ENCODE data around the gene PTTG1. TPM values are rescaled to one million over a fixed set of nuclear protein-coding genes. Genes with fewer than 3 reads are reported as not detected.

PTTG1 gene
- total and polyA plus RNA-seq, 9 of the 15 experiments (the other 6 are each of a cell fraction or from before 2014, with no cell fraction given), result 193 to 1,088 (median 349) TPM

DNA sequence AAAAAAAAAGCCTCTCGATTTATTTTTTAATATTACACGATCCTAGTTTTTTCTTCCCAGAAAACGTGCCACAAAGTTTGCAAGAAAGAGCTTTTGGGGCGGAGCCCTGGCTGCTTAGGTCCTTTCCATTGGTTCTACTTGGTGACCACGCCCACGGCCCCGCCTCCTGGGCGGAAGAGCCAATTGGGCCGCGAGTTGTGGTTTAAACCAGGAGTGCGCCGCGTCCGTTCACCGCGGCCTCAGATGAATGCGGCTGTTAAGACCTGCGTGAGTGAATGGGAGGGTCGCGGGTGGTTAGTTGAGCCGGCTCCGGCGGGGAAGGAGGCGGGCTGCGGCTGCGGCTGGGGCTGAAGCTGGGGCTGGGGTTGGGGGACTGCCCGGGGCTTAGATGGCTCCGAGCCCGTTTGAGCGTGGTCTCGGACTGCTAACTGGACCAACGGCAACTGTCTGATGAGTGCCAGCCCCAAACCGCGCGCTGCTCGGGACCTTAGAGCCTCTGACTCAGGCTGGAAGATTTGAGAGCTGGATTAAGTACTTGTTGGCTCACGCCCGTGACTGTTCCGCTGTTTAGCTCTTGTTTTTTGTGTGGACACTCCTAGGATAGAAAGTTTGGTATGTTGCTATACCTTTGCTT lies at the start of gene PTTG1 (continued):
- TF ChIP-seq ARID4B (CRISPR knock-in tag; IDR thresholded peaks at IDR 0.05), result no peak
- TF ChIP-seq STAT5B (CRISPR knock-in tag; IDR thresholded peaks at IDR 0.05), result no peak
- TF ChIP-seq MTF1 (CRISPR knock-in tag; IDR thresholded peaks at IDR 0.05; ENCODE audit: borderline replicate concordance), result no peak
- TF ChIP-seq ZNF584 (CRISPR knock-in tag; IDR thresholded peaks at IDR 0.05; ENCODE audit: low read depth), result no peak
- no peak for TF ChIP-seq HNRNPL (IDR thresholded peaks at IDR 0.05; ENCODE audit: low read depth, low read length)
- TF ChIP-seq SRSF9 (IDR thresholded peaks at IDR 0.05; ENCODE audit: borderline replicate concordance, low read depth, low read length), result no peak
- TF ChIP-seq ZFP36 (IDR thresholded peaks at IDR 0.05; ENCODE audit: low read depth, low read length, partially characterized antibody), result no peak
- peak; percentile 64 for TF ChIP-seq NBN (IDR thresholded peaks at IDR 0.05; ENCODE audit: low read depth)
- no peak for TF ChIP-seq PURB (CRISPR knock-in tag; IDR thresholded peaks at IDR 0.05; ENCODE audit: low read depth)
- TF ChIP-seq SMAD2 (IDR thresholded peaks at IDR 0.05; ENCODE audit: low read depth, low read length), result no peak
- no peak for TF ChIP-seq ZNF197 (CRISPR knock-in tag; IDR thresholded peaks at IDR 0.05; ENCODE audit: low read depth)
- TF ChIP-seq, protein P1, sequence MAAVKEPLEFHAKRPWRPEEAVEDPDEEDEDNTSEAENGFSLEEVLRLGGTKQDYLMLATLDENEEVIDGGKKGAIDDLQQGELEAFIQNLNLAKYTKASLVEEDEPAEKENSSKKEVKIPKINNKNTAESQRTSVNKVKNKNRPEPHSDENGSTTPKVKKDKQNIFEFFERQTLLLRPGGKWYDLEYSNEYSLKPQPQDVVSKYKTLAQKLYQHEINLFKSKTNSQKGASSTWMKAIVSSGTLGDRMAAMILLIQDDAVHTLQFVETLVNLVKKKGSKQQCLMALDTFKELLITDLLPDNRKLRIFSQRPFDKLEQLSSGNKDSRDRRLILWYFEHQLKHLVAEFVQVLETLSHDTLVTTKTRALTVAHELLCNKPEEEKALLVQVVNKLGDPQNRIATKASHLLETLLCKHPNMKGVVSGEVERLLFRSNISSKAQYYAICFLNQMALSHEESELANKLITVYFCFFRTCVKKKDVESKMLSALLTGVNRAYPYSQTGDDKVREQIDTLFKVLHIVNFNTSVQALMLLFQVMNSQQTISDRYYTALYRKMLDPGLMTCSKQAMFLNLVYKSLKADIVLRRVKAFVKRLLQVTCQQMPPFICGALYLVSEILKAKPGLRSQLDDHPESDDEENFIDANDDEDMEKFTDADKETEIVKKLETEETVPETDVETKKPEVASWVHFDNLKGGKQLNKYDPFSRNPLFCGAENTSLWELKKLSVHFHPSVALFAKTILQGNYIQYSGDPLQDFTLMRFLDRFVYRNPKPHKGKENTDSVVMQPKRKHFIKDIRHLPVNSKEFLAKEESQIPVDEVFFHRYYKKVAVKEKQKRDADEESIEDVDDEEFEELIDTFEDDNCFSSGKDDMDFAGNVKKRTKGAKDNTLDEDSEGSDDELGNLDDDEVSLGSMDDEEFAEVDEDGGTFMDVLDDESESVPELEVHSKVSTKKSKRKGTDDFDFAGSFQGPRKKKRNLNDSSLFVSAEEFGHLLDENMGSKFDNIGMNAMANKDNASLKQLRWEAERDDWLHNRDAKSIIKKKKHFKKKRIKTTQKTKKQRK (IDR thresholded peaks at IDR 0.05; ENCODE audit: borderline replicate concordance, low read depth, low read length), result no peak
- TF ChIP-seq ZFP30 (CRISPR knock-in tag; IDR thresholded peaks at IDR 0.05; ENCODE audit: borderline replicate concordance), result no peak
- no peak for TF ChIP-seq IFI16 (CRISPR knock-in tag; IDR thresholded peaks at IDR 0.05)
- TF ChIP-seq MCM3 (IDR thresholded peaks at IDR 0.05), result no peak
- TF ChIP-seq, protein P2, sequence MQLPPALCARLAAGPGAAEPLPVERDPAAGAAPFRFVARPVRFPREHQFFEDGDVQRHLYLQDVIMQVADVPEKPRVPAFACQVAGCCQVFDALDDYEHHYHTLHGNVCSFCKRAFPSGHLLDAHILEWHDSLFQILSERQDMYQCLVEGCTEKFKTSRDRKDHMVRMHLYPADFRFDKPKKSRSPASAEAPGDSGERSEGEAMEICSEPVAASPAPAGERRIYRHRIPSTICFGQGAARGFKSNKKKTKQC (CRISPR knock-in tag; IDR thresholded peaks at IDR 0.05), result 0 out of 2 replicates have a peak, but pooled peaks have one; percentile 64
- TF ChIP-seq PCBP1 (IDR thresholded peaks at IDR 0.05; ENCODE audit: low read depth, low read length, poor library complexity, severe bottlenecking), result no peak
- TF ChIP-seq SMAD1 (IDR thresholded peaks at IDR 0.05; ENCODE audit: low read depth, low read length, partially characterized antibody), result peak; percentile 12
- TF ChIP-seq CBX3 (IDR thresholded peaks at IDR 0.05; ENCODE audit: borderline replicate concordance in 1 of 2, low read length in 2 of 2), result peak in 1 of 2 experiments; percentile 69; a peak in 1 of 3 replicates

Data from K562 (cell line).